CD4-positive, alpha-beta T cell treated with Interleukin-15 for 1 hour (primary cell): ENCODE measurements around the gene USH2A.

Experiments
- DNase-seq: peaks from one replicate; pipeline ENCODE4 v3.0.0-alpha.2; 2020

The USH2A gene

DNA sequence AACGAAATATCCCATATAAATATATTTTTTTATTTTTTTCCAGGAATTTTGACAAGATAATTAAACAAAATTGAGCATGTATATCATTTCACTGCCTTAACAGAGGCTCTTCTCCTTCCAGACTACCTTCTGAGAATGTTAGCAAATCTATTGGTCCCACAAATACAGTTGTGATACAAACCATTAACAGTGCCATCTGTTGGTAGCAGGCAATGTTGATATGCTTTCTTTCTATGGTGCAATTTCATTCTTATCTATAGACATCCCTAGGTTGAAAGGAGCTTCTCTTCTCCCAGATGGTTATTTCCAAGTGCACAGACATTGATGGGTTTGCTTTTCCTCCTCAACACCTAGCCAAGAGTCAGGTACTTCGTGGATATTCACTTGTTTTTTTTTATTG is 303.6 kb downstream of the USH2A start:
- no peak for DNase-seq

DNA sequence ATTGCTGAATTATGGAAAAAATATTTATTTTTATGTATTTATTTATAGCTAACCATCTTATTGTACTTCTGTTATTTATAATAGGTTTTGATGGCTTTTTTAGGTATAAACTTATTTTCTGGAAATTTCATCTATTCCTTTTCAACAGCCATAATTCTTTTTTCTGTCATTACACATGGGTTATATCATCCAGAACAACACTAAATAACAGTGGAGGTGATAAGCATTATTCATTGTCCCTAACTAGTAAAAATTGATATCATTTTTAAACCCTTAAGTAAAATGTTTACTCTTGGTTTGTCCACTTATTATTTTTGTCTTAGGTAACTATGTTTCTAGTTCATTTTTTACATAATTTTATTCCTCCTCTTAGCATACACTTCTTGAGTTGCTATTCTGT is 309.1 kb downstream of the USH2A start:
- no peak for DNase-seq

DNA sequence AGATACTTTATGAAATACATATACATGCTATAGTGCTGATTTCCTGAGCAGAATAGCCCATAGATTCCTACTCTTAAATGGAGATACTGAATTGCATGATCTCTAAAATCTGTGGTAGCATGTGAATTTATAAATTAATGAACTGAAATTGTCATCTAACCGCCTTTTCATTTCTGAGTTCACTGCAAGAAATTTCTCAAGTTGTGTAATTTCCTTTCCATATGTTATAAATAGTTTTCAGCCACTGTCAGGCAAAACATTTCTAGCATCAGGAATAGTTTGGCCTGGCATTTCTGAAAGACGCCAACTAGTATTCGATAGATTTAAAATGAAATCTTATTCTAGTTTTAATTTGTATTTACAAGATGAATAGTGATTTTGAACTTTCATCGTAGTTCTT is 310.1 kb downstream of the USH2A start:
- DNase-seq = no peak

DNA sequence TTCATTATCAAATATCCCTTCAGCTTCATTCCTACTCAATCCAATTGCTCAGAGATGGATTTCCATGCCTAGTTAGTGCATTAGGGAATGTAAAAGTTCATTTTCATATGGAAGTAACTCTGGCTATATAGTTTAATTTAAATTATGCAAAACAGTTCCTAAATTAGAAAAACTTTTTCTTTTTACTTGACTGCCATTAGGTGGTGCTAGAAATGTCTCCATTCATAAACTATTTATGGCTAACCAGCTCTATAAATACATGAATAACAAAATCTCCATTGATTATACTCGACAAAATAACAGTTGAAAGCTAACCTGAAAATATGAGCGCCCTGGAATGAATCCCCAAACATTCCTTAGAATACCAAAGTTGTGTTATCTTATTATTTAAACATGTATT is 311.4 kb downstream of the USH2A start:
- DNase-seq = no peak

DNA sequence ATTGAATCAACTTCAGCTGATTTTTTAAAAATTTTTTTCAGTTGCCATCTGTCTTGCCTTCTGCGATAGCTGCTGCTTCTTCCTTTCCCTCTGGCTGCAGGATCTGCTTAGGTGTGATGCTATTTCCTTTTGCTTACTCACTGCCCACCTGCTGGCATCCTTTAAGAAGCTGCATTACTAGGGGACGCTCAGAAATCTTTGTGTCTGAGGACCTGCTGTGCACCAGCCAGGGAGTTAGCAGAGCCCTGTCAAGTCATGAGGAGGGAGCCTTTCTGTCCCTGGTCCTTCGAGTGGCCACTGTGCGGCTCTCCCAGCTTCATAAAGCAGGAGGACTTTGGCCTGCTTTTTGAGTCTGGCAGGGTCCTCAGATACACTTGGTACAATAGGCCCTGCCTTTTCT is 327.8 kb downstream of the USH2A start:
- DNase-seq = no peak

DNA sequence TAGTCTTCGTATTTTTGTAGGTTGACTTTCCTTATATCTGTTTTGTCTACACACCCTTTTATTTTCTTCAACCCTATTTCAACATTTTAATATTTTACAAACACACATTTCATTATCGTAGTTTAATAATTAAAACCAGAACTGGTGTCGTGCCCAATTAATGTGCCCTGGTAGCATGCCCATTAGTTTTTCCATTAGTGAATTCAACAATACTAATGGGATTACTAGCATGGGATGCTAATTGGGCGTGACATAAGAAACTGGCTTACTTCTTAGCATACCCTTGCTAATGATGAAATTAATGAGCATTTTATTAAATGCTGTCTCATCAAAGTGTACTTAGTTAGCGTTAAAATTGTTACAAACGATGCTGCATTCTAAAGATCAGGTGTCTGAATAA is 332.7 kb downstream of the USH2A start:
- DNase-seq = no peak

DNA sequence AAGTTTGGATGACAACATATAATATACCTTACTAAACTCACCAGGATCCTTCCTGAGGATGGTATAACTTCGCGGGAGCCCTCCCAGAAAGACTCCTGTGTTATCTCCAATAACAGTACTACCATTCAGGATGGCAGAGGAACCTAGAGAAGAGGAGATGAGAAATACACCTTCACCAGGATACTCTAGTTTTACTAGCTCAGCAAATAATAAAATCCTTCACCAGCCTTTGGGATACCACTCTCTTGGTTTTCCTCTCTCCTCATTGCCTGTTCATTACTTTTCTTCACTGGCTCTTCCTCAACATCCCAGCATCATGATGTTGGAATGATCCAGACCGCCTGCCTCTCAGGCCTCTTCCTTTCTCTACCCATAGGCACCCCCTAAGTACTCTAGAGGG is 336.6 kb downstream of the USH2A start:
- DNase-seq = no peak

DNA sequence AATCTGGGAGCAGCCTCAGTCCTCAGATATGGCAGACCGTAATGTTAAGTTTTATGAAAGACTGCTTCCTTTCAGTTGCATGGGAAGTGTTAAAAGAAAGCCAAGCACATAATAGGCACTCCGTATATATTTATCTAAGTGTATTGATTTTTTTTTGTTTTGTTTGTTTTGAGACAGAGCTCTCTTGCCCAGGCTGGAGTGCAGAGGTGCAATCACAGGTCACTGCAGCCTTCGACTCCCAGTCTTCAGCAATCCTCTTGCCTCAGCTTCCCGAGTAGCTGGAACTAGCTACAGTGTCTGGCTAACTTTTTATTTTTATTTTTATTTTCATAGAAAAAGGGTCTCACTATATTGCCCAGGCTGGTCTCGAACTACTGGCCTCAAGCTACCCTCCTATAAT is 341.8 kb downstream of the USH2A start:
- DNase-seq = no peak

DNA sequence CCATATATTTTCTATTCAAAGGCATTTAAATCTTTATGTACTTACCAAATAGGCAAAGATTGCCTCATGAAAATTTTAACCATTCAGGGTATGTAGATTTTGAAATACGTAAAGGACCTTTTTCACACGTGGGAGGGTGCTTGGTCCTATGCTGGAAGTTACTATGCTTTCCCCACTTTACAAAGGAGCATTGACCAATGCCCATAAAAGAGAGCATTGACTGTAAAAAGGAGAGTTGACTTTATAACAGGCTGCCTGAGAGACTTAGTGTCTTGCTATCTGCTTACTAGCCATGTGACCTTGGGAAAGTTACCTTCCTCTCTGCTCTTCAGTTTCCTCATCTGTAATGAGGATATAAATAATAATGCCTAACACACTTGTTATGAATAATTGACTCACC is 346.5 kb downstream of the USH2A start:
- DNase-seq = no peak

DNA sequence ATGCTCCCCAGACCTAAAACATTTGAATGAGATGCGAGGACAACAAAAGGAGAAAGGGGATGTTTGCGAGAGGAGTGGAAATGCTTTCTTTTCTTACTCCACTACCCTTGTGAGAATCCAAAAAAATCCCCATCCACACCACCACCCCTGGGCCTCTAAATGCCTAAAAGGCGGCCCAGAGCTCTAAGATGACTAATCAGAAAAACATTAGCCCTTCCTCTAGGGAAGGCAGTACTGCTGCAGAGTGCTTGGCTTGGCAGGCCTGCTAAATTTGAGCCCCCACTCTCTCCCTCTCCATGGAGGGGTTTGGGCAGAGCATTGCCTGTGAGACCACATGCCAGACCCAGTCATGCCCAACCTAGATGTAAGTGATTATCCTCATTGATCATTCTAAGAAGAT is 347.9 kb downstream of the USH2A start:
- DNase-seq = no peak

DNA sequence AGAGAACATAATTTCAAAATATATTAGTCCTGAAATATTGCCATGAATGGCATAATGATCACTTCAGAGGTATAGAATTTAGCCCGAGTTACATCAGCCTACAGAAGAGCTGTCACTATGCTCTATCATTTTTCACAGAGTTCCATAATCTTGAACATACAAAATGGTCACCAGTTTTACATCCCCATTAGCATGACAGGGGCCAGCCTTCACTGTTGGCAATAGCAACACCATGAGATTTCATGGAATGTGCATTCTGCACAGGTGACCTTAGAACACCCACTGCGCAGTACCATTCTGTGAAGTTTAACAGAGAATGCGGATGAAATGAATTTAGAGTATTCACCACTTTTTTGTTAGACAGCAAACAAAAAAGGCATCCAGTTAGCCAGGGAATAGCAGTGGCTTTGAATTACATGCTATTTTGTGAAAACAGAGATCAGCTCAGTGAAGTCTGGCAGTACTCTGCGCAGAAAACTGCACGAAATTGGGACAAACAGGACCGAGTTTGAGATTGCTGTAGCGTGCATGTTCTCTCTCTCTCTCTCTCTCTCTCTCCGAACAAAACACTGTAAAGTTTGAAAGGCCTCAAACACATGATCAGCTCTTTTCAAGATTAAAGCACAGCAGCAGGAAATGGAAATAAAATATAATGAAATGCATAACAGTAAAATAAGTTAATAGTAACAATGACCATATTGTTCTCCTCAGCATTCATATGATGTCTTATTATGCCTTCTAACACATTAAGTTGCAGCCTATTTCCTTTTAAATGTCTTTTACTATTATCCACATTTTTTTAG is 349.3 kb downstream of the USH2A start:
- DNase-seq = no peak

DNA sequence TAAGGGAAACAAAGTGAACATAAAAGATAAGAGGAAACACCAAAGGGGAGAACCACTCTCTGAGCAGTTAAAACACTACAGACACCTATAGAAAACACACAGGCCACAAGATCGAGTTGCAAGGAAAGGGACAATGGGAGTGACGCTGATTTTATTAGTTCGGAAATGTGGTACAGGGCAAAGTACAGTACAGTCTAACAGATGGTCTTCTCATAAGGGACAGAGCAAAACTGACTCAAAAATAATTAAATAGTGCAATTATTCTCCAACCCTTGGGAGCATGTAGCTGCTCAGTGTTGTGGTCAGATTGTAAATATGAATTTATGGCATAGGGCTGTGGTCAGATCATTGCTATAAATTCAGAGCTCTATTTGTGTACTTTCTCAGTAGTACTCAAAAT is 352.0 kb downstream of the USH2A start:
- no peak for DNase-seq

DNA sequence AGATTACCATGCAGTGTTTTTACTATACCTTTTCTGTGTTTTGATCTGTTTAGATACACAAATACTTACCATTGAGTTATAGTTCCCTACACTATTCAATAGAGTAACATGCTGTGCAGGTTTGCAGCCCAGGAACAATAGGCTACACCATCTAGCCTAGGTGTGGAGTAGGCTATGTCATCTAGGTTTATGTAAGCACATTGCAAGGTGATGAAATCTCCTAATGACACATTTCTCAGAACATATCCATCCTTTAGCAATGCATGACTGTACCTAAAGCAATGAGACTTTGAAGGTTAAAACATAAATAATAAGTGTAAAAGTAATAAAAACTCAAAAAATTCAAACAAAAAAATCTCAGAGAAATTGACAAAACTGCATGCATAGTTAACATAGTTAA is 358.6 kb downstream of the USH2A start:
- DNase-seq = no peak

DNA sequence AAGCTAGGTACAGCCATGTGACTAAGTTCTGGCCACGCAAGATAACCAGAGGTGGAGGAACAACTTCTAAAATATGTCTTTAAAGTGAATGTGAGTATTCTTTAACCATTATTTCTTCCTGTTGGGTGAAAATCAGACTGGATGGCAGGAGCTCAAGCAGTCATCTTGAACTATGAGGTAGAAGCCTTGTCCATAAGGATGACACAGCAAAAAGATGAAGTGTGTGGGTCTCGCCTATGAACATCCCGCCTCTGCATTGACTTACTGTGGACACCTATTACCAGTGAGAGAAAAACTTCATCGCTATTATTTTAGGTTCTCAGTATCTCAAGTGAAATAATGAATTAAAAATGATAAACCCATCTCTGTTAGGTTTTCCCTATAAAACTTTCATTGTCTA is 365.3 kb downstream of the USH2A start:
- DNase-seq = no peak

DNA sequence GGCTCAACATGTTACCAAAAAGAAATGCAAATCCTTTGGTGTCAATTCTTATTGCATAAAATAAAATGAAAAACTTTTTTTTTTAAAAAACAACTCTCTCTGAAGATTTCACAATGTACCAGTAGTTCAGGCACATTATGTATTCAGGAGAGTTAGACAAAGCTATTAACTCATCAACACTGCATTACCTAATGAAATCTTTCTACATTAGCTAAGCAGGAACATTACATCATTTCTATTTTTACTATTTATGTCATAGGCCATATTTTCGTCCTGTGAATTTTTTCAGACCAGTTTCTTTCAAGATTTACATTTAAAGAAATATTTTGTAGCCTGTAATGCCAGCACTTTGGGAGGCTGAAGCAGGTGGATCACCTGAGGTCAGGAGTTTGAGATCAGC is 366.2 kb downstream of the USH2A start:
- no peak for DNase-seq

DNA sequence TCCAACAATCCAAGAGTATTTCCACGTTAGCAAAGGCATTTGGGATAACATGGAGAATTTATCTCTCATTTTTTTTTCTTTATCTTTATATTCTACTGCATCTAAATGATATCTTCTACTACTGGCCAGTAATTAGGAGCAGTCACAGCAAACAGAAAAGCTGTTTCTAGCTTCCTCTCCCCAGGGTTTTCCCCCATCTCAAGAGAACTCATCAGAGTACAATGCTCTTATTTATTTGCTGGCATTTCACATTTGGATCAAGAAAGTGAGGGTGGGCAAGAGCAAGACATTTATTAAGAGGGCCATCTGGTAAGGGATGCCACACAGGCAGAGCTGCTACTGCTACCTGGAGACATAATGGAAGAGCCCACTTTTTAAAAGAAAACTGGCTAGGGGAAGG is 368.2 kb downstream of the USH2A start:
- no peak for DNase-seq

DNA sequence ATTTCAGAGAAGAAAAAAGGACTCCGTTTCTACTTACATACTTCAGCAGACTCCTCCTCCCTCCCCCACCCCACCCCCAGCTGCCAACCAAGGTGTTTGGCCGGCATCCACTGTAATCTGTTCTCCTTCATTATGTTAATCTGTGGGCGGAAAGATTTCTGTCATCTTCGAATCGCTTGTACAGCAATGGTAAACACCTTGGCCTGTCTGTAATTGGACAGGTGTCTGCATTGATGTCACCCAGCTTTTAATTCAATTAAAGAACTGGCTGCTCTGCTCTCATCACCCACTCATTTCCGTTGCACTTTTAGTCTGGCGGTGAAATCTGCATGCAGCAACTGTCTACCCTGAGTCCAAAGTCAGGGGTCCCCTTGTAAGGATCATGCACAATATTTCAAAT is 368.6 kb downstream of the USH2A start:
- no peak for DNase-seq

DNA sequence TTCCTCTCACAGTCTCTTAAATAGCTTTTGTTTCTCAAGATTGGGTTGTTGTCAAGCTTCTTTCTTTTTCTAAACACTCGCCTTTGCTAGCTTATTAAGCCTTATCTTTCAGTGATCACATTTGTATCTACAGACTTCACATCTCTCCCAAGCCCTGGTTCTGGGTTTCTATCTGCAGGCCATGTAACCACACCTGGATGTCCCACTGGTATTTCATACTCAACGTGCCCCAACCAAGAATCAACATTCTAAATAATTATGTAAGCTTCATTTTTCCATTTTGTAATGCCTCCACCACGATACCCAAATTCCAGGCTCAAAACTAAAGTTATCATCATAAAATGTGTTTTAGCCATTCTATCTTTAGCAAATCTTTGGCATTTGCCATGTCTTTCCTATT is 372.2 kb downstream of the USH2A start:
- DNase-seq = no peak

DNA sequence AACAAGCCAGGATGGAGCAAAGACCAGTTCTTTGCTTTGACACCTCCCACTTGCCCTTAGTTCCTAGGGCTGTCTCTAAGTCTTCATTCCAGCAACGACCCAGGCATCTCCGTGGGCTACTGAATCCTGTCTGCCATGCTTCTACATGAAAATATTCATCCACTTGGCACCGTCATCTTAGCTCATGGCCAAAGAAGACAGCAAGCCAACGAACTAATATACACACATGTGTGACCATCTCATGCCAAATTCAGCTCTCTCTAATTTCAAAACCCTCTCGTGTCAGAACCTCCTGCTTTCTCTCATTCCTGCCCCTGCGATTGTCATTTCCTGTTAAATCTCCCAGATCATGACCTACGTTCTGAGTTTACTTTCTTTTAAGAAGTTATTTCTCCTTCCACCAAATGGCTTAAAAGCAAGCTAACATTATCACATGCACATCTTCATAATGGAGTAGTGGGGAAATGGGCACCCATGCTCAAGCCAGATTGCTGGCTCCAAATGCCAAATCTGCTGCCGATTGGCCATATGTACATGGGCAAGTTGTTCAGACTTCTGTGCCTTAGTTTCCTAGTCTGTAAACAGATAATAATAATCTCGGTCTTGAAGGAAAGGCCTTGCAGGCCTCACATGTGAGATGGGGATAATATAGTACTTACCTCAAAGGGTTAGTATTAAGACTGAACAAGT is 373.4 kb downstream of the USH2A start:
- DNase-seq = no peak

DNA sequence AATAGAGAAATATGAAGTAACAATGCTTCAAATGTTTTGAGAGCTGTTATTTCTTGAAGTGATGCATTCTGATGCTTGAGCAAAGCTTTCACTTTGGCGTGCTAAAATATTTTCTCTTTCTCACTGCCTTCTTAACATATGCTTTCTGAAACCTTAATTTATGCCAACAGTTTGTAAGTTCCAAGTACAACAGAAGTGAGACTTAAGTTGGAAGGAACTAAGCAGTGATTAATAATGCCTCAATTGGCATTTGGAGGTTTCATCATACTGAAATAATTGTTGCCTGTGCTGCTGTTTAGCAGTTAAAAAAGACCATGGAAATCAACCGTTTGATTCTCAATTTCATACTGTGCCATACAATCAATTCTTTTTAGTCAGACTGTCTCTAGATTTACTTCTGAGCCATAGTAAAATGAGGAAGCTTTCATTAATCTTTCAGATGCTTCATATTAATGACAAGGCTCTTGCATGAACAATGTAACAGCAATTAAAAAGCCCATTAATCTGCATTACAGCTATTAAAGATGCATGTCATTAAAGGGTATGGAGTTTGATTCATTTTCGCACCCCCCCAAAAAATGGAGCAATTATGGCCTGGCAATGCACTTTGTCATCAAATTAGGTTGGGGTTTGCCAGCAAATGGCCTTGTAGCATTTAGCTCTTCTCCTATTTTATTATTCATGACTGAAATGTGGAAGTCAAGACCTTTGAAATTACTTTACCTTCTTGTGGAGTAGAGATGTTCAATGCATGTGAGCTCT is 375.3 kb downstream of the USH2A start:
- DNase-seq = no peak

DNA sequence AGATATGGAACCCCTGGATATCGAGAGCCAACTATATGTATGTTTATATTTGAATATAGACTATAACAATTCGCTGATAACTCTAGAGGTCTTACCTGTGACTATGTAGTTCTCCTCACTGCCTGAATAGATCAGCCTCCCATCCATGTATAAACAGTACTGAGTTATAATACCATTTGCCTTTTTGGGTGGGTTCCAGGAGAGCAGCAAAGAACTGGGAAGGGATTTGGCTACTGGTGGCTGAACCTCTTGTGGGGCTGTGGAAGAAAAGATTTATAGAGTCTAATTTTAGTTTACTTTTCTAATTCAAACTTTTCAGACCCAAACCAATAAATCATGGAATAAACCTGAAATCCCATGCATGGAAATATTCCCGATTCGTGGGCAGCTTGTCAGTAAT is 376.9 kb downstream of the USH2A start:
- DNase-seq = no peak

DNA sequence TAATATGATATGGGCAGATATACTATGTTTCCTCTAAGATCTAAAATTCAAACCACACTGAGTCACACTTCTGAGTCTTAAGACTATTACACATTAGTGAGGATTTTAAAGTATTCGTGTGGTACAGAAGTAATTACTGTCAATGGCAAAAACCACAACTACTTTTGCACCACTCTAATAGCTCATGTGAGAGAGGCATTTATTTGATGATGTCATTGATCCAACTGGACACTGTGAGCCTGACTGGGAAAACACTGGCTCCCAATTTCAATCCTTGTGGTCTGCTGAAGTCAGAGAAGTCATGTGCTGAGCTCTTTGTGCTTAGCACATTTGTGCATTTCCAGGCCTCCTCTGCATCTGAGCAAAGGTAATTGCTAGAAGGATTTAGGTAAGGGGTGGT is 377.8 kb downstream of the USH2A start:
- DNase-seq = no peak

DNA sequence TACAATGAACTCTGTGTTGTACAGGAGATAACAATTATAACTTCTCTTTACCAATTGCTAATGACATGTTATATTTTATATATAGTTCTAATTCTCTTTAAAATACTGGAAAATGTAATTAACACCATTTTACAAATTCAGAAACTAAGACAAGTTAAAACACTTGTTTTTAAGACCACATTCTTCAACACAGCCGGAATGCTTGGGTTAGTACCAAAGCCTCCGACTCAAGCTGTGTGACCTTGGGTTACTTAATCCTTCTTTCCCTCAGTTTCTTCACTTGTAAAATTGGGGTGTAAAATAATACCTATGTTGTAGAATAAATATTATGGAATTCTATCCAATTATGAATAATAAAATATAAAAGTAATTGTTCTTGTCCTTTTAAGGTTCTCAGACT is 378.7 kb downstream of the USH2A start:
- no peak for DNase-seq

DNA sequence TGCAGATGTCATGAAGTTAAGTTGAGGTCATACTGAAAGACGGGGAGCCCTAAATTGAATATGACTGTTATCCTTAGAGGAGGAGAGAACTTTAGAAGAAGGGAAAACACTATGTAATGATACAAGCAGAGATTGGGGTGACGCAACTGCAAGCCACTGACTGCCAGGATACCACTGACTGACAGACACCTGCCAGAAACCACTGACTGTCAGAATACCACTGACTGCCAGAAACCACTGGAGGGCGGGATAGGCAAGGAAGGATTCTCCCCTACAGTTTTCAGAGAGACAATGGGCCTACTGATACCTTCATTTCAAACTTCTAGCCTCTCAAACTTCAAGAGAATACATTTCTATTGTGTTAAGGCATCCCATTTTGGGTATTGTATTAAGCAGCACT is 388.7 kb downstream of the USH2A start:
- no peak for DNase-seq
